ENCODE data around the gene TNK1. TPM values are rescaled to one million over a fixed set of nuclear protein-coding genes. Genes with fewer than 3 reads are reported as not detected.

TNK1 gene
- total RNA-seq, 4 donors from 2014 or later = 15.3 to 42.9 (median 20.7) TPM

- peak; percentile 99 to 100 for DNase-seq (ENCODE audit: low spot score in 2 of 2)
- Histone ChIP-seq H3K36me3 (peaks cover 7% of the 10 kb centered on the region), H3K27ac (peak within 1 kb of the TSS; percentile 89), H3K4me1 (peaks cover 37% of the 10 kb centered on the region), H3K4me3 (peak within 1 kb of the TSS; percentile 71), H3K9me3 (no peaks in the 10 kb centered on the region), H3K27me3 (no peaks in the 10 kb centered on the region)
- under 1% methylated on average over 34 of the region's 49 CpGs for WGBS
- TF ChIP-seq CTCF (IDR thresholded peaks at IDR 0.05) (no peak), POLR2A (IDR thresholded peaks at IDR 0.05) (peak in 1 of 2 donors; percentile 73), POLR2AphosphoS5 (IDR thresholded peaks at IDR 0.05) (peak in 2 of 3 donors; percentile 37 to 89)
These were observed 23.3 kb downstream of the TNK1 start, which contains the start of gene TMEM256 for GRCh38 chr17:7403977-7404736. TMEM256 (minus strand) TSS chr17:7404097; CDS start chr17:7404084, 13 bp downstream.

- H3K27ac ChIP-seq = peak overlapping the region; percentile 89
- no peaks in the 10 kb centered on the region for H3K27me3 ChIP-seq
- peak overlapping the region; percentile 71 for H3K4me3 ChIP-seq
- peaks cover 12% of the 10 kb centered on the region for H3K36me3 ChIP-seq
- H3K4me1 ChIP-seq = peaks cover 37% of the 10 kb centered on the region
- no peaks in the 10 kb centered on the region for H3K9me3 ChIP-seq
- peak; percentile 90 to 91 for DNase-seq (ENCODE audit: low spot score in 2 of 2)
- 2% methylated on average over 10 of the region's 65 CpGs for WGBS
- TF ChIP-seq POLR2A (IDR thresholded peaks at IDR 0.05) (peak in 1 of 2 donors; percentile 55), CTCF (IDR thresholded peaks at IDR 0.05) (peak in 1 of 2 donors; percentile 27), POLR2AphosphoS5 (IDR thresholded peaks at IDR 0.05) (no peak)
These were observed 24.0 kb downstream of the TNK1 start for GRCh38 chr17:7404737-7405349.

- Histone ChIP-seq H3K4me3 (peak overlapping the region; percentile 71), H3K27ac (peak overlapping the region; percentile 89), H3K9me3 (no peaks in the 10 kb centered on the region), H3K36me3 (peaks cover 12% of the 10 kb centered on the region), H3K4me1 (peaks cover 37% of the 10 kb centered on the region), H3K27me3 (no peaks in the 10 kb centered on the region)
- TF ChIP-seq POLR2A (IDR thresholded peaks at IDR 0.05) (no peak), EP300 (IDR thresholded peaks at IDR 0.05) (no peak)
- no peak for DNase-seq (ENCODE audit: low spot score in 2 of 2)
- 26% methylated on average over 12 of the region's 38 CpGs for WGBS
These were observed 24.7 kb downstream of the TNK1 start for GRCh38 chr17:7405350-7406234.

GRCh38 chr17:7406235-7406825 lies 25.4 kb downstream of the TNK1 start:
- no peaks in the 10 kb centered on the region for H3K9me3 ChIP-seq
- 52% methylated on average over 12 of the region's 12 CpGs for WGBS
- DNase-seq (ENCODE audit: low spot score in 2 of 2) = peak in 1 of 2 donors; percentile 61
- no peaks in the 10 kb centered on the region for H3K27me3 ChIP-seq
- no peak overlapping the region for H3K4me3 ChIP-seq
- peaks cover 37% of the 10 kb centered on the region for H3K4me1 ChIP-seq
- TF ChIP-seq EP300 (IDR thresholded peaks at IDR 0.05) (no peak), POLR2A (IDR thresholded peaks at IDR 0.05) (no peak), CTCF (IDR thresholded peaks at IDR 0.05) (no peak), POLR2AphosphoS5 (IDR thresholded peaks at IDR 0.05) (no peak)
- H3K36me3 ChIP-seq = peaks cover 12% of the 10 kb centered on the region
- no peak overlapping the region for H3K27ac ChIP-seq

GRCh38 chr17:7407082-7407481 lies 26.2 kb downstream of the TNK1 start:
- DNase-seq (ENCODE audit: low spot score in 2 of 2) = peak in 1 of 2 donors; percentile 59
- Histone ChIP-seq H3K27ac (no peak overlapping the region), H3K4me3 (no peak overlapping the region), H3K27me3 (no peaks in the 10 kb centered on the region), H3K4me1 (peaks cover 36% of the 10 kb centered on the region), H3K9me3 (no peaks in the 10 kb centered on the region), H3K36me3 (peaks cover 12% of the 10 kb centered on the region)
- TF ChIP-seq EP300 (IDR thresholded peaks at IDR 0.05) (no peak), POLR2AphosphoS5 (IDR thresholded peaks at IDR 0.05) (no peak), POLR2A (IDR thresholded peaks at IDR 0.05) (no peak), CTCF (IDR thresholded peaks at IDR 0.05) (no peak)
- WGBS = 90% methylated on average over 13 of the region's 13 CpGs

Data from suprapubic skin (tissue), 4 donors.